Vagina (tissue), 2 donors: ENCODE results near the gene ZNF765.

Experiments used
- CTCF ChIP-seq, 3 experiments: fragments of 450-650 bp in 2 of 3; fragments of 200-600 bp in 1 of 3; sonication (generic) in 1 of 3; IDR thresholded peaks; one replicate each; pipeline ENCODE4 v1.5.1; 2017 to 2019; ENCODE audit warnings: antibody characterized with exemption in 3 of 3, mild to moderate bottlenecking in 2 of 3, moderate library complexity in 2 of 3
- POLR2A ChIP-seq, 2 donors: fragments of 450-650 bp; IDR thresholded peaks; one replicate each; pipeline ENCODE4 v1.6.1; 2017; ENCODE audit warnings: antibody characterized with exemption in 2 of 2, mild to moderate bottlenecking in 2 of 2, moderate library complexity in 2 of 2

- TF ChIP-seq CTCF (IDR thresholded peaks at IDR 0.05) = no peak
- TF ChIP-seq POLR2A (IDR thresholded peaks at IDR 0.05) = no peak
Observed at GRCh38 chr19:53365134-53365898, 29.6 kb upstream of the ZNF765 start, which contains the start of gene ZNF525.
